OCI-M2 (cell line): ENCODE measurements around the gene CNPY1.

Experiments used
- DNase-seq: peaks from one replicate; lab custom pipeline; 2025; ENCODE audit not compliant: unreplicated experiment; lab: John Stamatoyannopoulos, UW

The CNPY1 gene

GRCh38 chr7:155457544-155458110 is 88.7 kb downstream of the CNPY1 start:
- DNase-seq, result no peak

- DNase-seq, result no peak
These were observed 89.4 kb downstream of the CNPY1 start for GRCh38 chr7:155456738-155457543.

- no peak for DNase-seq
These were observed 90.3 kb downstream of the CNPY1 start for GRCh38 chr7:155455776-155456737.

GRCh38 chr7:155455132-155455693 is 91.1 kb downstream of the CNPY1 start:
- DNase-seq, result no peak

GRCh38 chr7:155454183-155455112 is 91.9 kb downstream of the CNPY1 start:
- no peak for DNase-seq

GRCh38 chr7:155453296-155454182 is 92.8 kb downstream of the CNPY1 start:
- no peak for DNase-seq

GRCh38 chr7:155452505-155453295 is 93.7 kb downstream of the CNPY1 start:
- DNase-seq, result no peak

GRCh38 chr7:155451840-155452239 is 94.5 kb downstream of the CNPY1 start:
- DNase-seq, result no peak
